ENCODE results near the gene SIX2.

Gene SIX2

DNA sequence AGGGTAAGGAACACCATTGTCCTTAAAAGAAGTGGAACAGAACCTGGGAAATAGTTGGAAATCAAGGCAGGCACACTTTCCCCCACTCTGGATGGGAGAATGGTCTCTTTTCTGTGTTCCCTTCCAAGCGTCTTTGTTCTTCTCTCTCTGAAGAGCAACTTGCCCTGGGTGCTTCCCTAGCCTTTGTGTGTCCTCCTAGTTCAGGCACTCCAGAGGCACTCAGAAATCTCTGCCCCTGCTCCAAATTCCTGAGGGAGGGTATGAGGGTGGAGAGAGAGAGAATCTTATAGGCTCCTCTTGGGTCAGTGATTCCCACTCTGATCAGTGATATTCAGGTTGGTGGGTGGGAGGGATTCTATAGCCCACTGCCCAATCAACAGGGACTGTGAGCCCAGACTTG, 8.8 kb upstream of the SIX2 start:
- TF ChIP-seq, protein P1, sequence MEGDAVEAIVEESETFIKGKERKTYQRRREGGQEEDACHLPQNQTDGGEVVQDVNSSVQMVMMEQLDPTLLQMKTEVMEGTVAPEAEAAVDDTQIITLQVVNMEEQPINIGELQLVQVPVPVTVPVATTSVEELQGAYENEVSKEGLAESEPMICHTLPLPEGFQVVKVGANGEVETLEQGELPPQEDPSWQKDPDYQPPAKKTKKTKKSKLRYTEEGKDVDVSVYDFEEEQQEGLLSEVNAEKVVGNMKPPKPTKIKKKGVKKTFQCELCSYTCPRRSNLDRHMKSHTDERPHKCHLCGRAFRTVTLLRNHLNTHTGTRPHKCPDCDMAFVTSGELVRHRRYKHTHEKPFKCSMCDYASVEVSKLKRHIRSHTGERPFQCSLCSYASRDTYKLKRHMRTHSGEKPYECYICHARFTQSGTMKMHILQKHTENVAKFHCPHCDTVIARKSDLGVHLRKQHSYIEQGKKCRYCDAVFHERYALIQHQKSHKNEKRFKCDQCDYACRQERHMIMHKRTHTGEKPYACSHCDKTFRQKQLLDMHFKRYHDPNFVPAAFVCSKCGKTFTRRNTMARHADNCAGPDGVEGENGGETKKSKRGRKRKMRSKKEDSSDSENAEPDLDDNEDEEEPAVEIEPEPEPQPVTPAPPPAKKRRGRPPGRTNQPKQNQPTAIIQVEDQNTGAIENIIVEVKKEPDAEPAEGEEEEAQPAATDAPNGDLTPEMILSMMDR (IDR thresholded peaks at IDR 0.05; ENCODE audit: low read depth, low read length): no peak
- DNase-seq (ENCODE audit: extremely low read depth, low read depth): no peak

DNA sequence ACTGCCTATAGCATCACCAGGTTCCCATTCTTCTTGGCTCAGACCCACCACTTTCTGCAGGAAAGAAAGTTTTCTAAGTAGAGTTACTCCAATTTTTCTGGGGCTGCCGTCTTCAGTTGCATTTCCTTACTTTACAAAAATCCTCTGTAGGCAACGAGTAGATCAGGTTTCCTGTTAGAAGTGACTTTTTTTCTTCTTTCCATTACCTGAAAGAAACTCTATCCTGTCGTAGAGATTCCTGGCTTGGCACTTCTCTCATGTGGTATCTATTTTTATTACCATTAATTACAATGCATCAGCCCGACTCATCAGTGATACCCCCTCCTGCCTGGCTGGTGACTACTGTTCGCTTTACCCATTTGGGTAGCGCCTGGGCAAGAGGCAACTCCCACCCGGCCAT, 5.6 kb upstream of the SIX2 start:
- no peak for DNase-seq (ENCODE audit: extremely low read depth, low read depth)
- TF ChIP-seq, protein P1 (IDR thresholded peaks at IDR 0.05; ENCODE audit: low read depth, low read length): no peak

DNA sequence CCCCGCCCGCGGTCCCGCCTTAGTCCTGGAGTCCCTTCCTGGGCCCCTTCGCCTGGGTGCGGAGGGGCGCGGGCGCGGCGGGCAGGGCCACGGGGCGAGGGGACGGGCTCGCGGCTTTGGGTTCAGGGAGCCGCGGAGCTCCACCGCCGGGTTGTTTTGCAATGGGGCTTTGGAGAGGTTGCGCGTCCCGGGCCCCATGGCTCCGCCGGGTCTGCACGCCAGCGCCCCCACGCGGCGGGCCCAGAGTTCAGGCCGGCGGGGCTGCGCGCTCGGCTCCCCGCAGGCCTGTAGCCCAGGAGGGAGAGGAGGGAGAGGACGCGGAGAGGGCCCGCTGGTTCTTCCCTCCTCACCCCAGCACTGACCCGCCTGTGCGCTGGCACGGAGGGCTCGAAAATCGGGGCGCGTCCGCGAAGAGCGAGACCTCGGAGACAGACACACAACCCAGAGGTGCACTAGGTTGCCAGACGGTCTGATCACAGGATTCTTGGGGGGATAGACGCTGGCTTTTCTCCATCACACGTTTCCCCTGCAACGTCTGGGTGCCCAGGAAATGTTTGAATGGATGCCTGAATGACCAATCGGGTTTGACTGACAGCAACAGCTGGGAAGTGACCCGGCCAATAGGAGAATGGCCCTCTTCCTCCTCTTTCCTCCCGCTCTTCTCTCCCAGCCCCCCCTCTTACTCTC, 4.9 kb upstream of the SIX2 start:
- DNase-seq (ENCODE audit: extremely low read depth, low read depth): peak; percentile 22
- TF ChIP-seq, protein P1 (IDR thresholded peaks at IDR 0.05; ENCODE audit: low read depth, low read length): peak; percentile 57

DNA sequence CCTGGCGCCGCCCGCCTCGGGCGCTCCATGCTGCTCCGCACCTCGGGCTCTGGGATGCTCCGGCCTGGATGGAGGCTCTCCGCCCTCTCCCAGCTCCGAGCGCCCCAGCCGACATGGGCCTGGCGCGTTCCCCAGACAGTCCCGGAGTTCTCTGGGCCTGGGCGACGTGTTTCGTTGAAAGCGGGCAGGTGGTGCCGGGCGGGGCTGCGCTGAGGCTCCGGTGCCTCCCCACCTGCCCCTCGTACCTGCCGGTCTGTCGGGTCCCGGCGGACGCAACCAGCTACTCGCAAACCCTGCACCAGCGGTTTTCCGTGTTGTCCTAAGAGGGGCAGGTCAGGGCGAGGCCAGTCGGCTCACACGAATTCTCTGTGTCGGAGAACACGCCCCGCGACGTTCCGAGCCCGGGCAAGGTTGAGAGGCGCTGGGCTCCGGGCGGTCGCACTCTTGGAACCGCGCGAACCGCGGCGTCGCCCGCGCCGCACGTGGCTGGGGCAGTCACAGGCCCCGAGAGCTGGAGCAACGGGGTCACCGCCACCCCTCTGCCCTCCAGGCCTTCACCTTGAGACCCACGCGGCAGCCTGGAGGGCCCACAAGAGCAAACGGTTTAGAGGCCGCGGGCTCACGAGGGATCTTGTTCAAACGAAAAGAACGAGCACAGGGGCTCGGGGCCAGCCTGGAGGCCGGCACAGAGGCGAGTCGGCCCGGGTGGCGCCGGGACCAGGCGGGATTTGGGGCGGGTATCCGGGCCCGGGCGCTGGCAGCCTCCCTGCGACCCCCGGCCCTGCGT, 4.2 kb upstream of the SIX2 start:
- TF ChIP-seq, protein P1 (IDR thresholded peaks at IDR 0.05; ENCODE audit: low read depth, low read length): no peak
- no peak for DNase-seq (ENCODE audit: extremely low read depth, low read depth)

DNA sequence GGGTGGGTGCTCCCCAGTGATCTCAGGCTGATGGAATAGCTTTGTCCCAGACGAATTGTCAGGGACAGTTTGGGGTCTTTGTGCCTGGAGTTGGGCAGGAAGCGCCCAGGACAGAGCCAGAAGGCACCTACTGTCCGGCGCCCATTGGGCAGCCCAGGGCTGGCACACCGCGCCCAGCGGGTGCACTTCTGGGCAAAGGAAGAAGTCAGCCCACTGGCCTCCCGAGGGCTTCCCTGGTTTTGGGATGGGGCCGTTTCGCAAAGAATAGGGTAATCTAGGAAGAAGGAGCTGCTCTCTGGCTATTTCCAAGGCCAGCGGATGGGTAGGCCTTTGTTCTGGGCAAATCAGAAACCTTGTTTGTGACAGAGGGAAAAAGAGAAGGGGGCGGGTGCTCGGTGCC, 3.5 kb upstream of the SIX2 start:
- TF ChIP-seq, protein P1 (IDR thresholded peaks at IDR 0.05; ENCODE audit: low read depth, low read length): no peak
- DNase-seq (ENCODE audit: extremely low read depth, low read depth): no peak

DNA sequence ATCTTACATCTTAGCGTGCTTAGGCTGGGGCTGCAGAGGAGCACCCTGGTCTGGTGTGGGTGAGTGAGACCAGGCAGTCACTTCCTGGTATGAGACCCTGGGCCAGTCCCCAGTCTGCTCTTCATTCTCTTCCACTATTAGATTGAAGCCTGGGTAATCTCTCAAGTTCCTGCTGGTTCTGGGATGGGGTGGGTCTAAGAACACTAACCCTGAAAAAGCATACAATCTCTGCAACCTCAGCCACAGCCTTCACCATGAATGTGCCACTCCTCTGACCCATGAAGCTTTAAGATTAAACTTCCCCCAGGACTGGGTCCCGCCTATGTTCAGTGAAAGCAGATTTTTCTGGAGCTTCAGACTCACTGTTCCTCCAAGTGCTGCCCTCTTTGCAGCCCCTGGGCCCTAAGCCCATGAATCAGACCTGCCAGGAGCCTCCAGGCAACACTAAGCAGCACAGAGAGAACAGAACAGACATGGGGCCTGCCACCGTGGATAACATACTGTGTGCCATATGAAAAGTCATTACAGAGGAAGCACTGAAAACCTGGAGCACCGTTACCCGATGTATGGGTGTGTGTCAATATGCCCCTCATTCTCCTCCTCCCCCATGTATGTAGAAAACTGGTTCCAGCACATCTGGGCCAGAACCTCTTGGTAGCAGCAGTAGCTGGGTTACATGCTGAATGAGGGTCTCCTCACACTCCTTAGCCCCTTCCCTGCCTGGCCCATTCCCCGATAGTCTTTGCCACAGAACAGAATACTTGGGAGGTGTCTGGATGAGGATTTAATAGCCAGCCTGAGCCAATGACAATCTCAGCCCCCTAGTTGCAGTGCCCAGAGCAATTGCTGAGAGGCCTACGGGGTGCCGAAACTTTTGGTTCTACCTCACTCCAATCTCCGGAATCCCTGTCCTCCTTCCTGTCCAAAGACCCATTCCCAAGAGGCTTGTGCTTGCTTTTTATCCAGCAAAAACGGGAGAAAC, 2.7 kb upstream of the SIX2 start:
- DNase-seq (ENCODE audit: extremely low read depth, low read depth): no peak
- TF ChIP-seq, protein P1 (IDR thresholded peaks at IDR 0.05; ENCODE audit: low read depth, low read length): no peak
